SH-SY5Y (cell line): ENCODE data around the gene EIF4G2.

Source experiments
- GATA2 ChIP-seq: IDR thresholded peaks from 2 replicates; pipeline ENCODE4 v1.6.1; 2011; ENCODE audit warnings: mild to moderate bottlenecking, low read depth, low read length
- GATA3 ChIP-seq: IDR thresholded peaks from 2 replicates; pipeline ENCODE4 v1.6.1; 2011; ENCODE audit warnings: low read depth, mild to moderate bottlenecking, low read length, moderate library complexity

EIF4G2 gene

DNA sequence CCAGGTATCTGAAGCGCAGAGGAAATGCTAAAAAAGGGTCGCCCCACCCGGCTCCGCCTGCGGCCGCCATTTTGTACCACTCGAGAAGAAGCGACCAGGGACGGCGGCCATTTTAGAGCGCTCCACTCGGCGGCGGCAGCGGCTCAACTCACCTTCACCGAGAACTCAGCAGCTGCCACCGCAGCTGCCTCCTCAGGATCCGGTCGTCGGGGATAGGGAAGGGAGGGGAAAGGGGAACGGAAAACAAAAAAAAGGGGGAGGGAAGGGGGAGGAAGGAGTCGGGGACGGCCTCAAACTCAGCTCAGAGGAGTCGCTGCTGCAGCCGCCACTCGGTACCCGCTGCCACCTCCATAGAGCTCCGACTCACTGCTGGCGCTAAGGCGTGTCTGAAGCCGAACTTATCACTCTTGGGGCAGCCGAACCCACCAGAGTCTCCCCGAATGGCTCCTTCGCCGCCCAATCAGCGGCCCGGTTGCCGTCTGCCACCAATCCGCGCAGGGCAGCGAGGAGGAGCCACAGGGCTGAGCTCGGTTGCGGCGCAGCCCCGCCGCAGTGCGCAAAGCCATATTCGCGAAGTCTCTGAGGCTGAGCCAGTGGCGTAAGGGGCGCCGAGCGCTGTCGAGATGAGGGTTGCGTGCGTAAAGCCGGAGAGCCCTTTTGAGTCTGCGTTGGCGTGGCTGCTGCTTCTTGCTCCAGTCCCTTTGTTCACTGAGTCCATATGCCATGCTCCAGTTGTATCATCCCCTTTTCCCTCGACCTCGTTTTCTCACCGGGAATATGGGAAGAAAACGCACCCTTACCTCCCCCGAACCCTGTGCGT, at the start of gene EIF4G2:
TSS of gene EIF4G2 (minus strand) at position 374 of the 820 bp plus-strand sequence.
- TF ChIP-seq GATA2, result 0 out of 2 replicates have a peak, but pooled peaks have one; percentile 12
- TF ChIP-seq GATA3, result no peak

DNA sequence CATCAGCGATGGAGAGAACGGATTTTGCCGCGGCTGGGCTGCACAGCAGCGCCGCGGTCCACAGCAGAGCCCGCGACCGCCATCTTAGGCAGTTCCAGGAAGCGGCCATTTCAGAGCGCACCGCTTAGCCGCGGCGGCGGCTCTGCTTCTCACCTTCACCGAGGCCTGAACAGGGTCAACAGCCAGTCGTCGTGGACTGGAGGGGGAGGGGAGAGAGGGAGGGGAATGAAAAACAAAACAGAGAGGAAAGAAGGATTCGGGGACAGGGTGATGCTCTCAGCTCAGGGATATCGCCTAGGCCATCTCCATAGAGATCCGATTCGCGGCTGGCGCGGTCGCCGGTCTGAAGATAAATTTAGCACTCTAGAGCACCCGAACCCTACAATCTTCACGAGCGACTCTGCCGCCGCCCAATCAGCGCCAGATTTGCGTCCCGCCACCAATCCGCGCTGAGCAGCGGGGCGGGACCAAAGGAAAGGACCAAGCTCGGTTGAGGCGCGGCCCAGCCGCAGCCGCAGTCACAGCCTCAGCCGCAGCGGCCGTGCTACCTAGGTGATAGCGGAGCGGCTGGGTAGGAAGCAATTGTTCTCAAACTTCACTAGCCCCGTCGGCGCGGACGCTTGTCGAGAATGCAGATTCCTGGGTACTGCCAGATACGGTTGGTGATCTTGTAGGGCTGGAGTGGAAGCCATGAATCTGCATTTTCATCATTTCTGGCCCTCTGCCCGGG, 49.1 kb upstream of the EIF4G2 start, which contains the start of gene ZBED5:
TSS of gene ZBED5 (minus strand) at position 345 of the 730 bp plus-strand sequence. CDS start 3,108 bp downstream, outside the sequence.
- TF ChIP-seq GATA3 (peak; percentile 43; the same call in 1 of the 2 replicates), GATA2 (peak; percentile 89)

DNA sequence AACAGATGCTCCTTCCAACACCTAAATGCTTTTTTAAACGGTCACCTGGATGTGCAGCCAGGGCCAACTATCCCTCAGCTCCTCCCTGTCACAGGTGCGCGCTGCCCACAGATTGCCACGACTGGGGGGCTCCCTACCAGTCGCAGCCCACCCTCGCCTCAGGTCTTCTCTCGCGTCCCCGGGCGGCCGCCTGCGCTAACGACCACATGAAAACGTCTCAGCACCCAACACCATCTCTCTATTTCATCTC, 48.7 kb upstream of the EIF4G2 start:
- TF ChIP-seq GATA3 (no peak), GATA2 (no peak)

DNA sequence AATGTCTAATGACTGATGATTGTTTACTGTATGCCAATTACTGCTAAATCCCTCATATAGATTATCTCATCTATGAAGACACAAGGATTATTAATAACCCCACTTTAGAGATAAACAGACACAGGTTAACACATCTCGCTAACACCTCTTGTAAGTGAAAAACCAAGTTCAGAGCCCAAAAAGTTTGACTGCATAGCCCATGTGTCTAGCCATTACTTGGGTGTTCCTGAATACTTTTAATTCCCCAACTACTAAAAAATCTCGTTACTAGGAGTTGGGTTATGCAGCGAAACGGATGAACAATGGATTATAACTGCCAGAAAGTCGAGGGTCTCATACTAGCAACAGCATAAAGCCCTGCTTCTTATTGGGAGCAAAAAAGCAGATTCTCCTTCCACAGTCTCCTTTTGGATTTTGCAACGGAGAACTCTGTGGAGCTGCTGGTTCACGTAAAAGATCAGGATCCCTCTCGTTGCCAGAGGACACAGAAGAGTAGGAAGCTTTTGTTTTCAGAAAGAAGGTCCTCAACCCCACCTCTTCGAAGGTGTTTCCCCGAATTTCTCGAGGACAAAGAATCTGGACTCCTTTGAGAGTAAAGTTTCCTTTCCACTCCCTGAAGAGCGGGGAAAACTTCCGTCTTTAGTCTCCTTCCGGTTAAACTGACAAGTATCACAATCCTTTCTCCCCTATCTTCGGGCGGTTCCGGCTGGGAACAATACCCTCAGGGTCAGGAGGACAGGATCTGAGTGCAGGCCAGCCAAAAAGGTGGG, 48.1 kb upstream of the EIF4G2 start:
- no peak for TF ChIP-seq GATA2
- no peak for TF ChIP-seq GATA3

DNA sequence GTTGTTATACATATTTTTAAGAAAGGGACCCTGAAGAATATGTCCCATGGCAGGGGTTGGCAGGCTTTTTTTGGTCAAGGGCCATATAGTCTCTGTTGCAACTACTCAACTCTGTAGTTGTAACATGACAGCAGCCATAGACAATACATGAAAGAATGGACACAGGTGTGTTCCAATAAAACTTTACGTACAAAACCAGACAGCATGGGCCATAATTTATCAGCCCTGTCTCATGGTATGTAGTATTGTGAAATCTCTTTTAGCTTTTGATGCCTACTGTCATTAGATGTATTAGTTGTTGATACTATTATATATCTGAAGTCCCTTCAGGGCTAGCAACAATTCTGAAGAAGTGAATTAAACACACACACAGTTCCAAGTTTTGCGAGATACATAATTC, 46.6 kb upstream of the EIF4G2 start:
- TF ChIP-seq GATA2, result no peak
- TF ChIP-seq GATA3, result no peak

- TF ChIP-seq GATA2, result no peak
- TF ChIP-seq GATA3, result no peak
Observed at GRCh38 chr11:10847960-10848860, 39.5 kb upstream of the EIF4G2 start.

DNA sequence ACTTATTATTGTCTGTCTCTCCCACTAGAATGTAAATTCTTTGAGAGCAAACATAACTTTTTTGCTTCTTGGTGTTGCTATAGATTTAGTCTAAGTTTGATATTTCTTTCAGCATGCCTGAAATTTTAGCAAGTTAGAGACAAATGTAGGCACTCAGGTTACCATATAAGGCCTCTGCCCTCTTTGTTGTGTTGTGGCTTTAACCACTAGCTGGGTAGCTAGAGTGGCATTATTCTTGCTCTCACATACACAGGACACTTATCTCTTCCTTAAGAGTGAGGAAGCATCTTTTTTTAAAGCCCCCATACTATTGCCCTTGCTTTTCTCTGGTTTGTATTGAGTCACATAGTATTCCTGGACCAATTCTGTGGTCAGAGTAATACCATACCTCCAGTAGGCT, 37.9 kb upstream of the EIF4G2 start:
- no peak for TF ChIP-seq GATA3
- TF ChIP-seq GATA2, result no peak

DNA sequence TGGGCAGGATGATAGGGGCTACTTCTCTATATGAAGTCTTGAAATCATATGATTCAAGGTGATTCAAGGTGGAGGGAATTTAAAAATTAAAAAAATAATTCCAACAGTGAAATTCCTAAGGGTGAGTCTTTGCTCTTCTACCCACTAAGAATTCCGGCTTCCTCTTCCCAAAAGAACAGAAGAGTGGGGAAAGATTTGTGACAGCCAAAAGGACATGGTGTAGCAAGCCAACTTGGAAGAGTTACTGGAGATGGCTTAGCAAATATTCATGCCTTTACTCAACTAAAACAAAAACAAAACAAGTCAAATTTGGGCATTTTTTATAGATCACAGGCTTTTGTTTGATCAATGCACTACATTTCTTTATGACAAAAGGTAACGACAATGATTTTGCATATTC, 36.9 kb upstream of the EIF4G2 start:
- no peak for TF ChIP-seq GATA3
- TF ChIP-seq GATA2, result no peak

- TF ChIP-seq GATA3, result no peak
- TF ChIP-seq GATA2, result no peak
Observed at GRCh38 chr11:10844796-10845195, 36.1 kb upstream of the EIF4G2 start.

GRCh38 chr11:10844356-10844755, 35.6 kb upstream of the EIF4G2 start:
- TF ChIP-seq GATA2, result no peak
- no peak for TF ChIP-seq GATA3

DNA sequence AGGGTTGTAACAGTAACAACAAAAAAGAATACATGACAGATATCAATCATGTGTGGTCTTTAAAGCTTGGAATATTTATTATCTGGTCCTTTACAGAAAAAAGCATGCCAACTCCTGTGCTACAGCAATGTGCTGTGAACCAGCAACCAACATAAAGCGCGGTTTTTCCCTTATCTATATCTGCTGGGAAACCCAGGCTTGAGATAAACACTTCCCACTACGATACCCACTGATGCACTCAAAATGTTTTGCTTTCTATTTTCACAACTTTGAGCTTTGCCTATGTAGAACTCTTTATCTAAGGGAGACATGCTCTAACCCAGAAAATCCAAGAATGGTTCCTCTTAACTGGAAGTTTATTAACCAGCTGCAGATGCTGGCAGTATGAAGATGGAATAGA, 30.2 kb upstream of the EIF4G2 start:
- peak; percentile 71 for TF ChIP-seq GATA2
- TF ChIP-seq GATA3, result no peak

DNA sequence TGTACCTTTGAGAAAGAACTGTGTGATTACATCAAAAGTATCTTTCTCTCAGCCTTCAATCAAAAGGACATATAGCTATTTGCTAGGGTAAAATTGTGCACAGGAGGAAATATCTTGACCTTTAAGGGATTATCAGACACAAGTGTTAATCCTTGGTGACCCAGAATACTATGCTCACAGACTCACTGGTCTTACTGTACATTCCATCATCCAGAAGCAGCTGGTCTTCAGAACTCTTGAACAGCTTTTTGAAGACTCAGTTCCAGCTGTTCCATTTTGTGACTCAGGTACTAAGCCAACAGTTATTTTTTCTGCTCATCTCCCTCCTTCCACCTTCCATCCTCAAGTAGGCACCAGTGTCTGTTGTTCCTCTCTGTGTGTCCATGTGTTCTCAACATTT, 29.4 kb upstream of the EIF4G2 start:
- TF ChIP-seq GATA2 (no peak), GATA3 (no peak)

GRCh38 chr11:10829139-10829538, 20.4 kb upstream of the EIF4G2 start:
- TF ChIP-seq GATA3 (no peak), GATA2 (no peak)
